Prostate gland (tissue), 2 donors: ENCODE data around the gene FBXL7.

Experiments
- POLR2A ChIP-seq: fragments of 450-650 bp; IDR thresholded peaks from one replicate; pipeline ENCODE4 v1.6.1; 2016; ENCODE audit warnings: antibody characterized with exemption, mild to moderate bottlenecking
- TF ChIP-seq, protein P1 (sequence below), 4 experiments: fragments of 200-600 bp in 2 of 4; fragments of 450-650 bp in 2 of 4; sonication (generic) in 2 of 4; IDR thresholded peaks; 1 replicate in 3 of 4; 2 replicates in 1 of 4; pipeline ENCODE4 v1.5.1; 2016 to 2019; ENCODE audit warnings: antibody characterized with exemption in 4 of 4, mild to moderate bottlenecking in 2 of 4, moderate library complexity in 2 of 4

- TF ChIP-seq POLR2A = no peak
- TF ChIP-seq, protein P1, sequence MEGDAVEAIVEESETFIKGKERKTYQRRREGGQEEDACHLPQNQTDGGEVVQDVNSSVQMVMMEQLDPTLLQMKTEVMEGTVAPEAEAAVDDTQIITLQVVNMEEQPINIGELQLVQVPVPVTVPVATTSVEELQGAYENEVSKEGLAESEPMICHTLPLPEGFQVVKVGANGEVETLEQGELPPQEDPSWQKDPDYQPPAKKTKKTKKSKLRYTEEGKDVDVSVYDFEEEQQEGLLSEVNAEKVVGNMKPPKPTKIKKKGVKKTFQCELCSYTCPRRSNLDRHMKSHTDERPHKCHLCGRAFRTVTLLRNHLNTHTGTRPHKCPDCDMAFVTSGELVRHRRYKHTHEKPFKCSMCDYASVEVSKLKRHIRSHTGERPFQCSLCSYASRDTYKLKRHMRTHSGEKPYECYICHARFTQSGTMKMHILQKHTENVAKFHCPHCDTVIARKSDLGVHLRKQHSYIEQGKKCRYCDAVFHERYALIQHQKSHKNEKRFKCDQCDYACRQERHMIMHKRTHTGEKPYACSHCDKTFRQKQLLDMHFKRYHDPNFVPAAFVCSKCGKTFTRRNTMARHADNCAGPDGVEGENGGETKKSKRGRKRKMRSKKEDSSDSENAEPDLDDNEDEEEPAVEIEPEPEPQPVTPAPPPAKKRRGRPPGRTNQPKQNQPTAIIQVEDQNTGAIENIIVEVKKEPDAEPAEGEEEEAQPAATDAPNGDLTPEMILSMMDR (IDR thresholded peaks at IDR 0.05) = no peak
Observed at GRCh38 chr5:15621094-15621493, 121.1 kb downstream of the FBXL7 start.
